ACC112 (cell line): ENCODE results near the gene UBQLN1.

Experiments used
- H2AFZ ChIP-seq: fragments of 200-600 bp; sonication (generic); one replicate; pipeline ENCODE4 v1.6.0; 2017; ENCODE audit warnings: antibody characterized with exemption, low read length; ENCODE audit not compliant: unreplicated experiment
- H3K27ac ChIP-seq: fragments of 200-600 bp; sonication (generic); 2 replicates; pipeline ENCODE4 v1.5.1; 2014; ENCODE audit warnings: low read depth, mild to moderate bottlenecking, antibody characterized with exemption, low read length, moderate library complexity
- H3K27me3 ChIP-seq: fragments of 200-600 bp; sonication (generic); 2 replicates; pipeline ENCODE4 v1.6.1; 2014; ENCODE audit warnings: mild to moderate bottlenecking, antibody characterized with exemption, low read length, moderate library complexity, mixed read lengths; ENCODE audit not compliant: insufficient read depth
- H3K36me3 ChIP-seq: fragments of 200-600 bp; sonication (generic); 2 replicates; pipeline ENCODE4 v1.6.1; 2016; ENCODE audit warnings: mild to moderate bottlenecking, antibody characterized with exemption, low read length, moderate library complexity, mixed read lengths; ENCODE audit not compliant: insufficient read depth
- H3K4me1 ChIP-seq: fragments of 200-600 bp; sonication (generic); one replicate; pipeline ENCODE4 v1.6.1; 2016; ENCODE audit warnings: low read length, mixed read lengths; ENCODE audit not compliant: insufficient read depth, unreplicated experiment, control insufficient read depth
- H3K4me3 ChIP-seq: fragments of 200-600 bp; sonication (generic); 2 replicates; pipeline ENCODE4 v1.5.1; 2014; ENCODE audit warnings: mild to moderate bottlenecking, low read depth, low read length
- H3K79me2 ChIP-seq: fragments of 200-600 bp; sonication (generic); one replicate; pipeline ENCODE4 v1.6.0; 2016; ENCODE audit warnings: low read length; ENCODE audit not compliant: control insufficient read depth, unreplicated experiment, insufficient read depth

UBQLN1 gene

DNA sequence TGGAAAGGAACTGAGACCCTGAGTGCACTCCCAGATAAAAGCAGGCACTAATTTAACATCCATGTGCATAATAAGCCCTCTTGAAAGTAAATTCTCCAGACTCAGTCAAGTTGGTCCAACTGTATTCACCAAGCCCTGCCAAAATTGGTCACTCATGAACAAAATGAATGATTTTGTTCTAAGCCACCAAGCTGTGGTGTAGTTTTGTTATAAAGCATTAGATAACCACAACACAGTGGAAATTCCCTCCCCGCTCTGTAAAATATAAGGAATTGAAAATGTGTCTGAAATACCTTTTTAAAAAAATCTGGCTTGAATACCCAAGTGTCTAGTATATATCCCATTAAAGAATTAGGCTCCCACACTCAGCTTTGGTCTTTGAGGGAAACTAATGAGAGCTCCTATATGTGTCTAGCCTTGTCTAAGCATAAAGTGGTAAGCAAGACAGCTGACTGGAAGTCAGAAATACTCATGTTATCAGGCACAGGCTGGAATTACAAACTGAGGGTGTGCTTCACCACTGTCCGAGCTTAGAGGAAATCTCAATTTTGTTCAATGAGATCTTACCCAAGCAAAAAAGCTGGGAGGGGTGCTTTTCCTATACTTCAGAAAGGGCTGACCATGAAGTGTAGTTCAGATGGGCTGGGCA lies 51.6 kb downstream of the UBQLN1 start:
- H3K27me3 ChIP-seq: no peaks in the 10 kb centered on the region
- H3K4me1 ChIP-seq: no peaks in the 10 kb centered on the region
- H3K36me3 ChIP-seq: peaks cover 43% of the 10 kb centered on the region
- no peak overlapping the region for H2AFZ ChIP-seq
- no peak overlapping the region for H3K4me3 ChIP-seq
- H3K27ac ChIP-seq: no peak overlapping the region
- H3K79me2 ChIP-seq: no peaks in the 10 kb centered on the region

DNA sequence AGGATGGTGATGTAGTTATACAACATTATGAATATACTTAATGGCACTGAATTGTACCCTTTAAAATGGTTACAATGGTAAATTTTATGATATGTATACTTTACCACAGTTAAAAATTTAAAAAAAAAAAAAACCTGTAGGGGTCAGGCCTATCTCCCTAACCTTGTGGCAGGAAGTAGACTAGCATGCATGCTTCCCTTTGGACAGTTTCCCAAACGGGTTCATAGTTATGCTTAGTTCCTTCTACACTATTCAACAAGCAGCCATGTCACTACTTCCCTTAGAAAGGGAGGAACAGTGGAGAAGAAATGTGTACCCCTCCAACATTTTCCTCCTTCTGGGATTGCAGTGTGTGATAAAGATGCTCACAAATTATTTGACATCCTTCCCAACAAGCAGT lies 52.3 kb downstream of the UBQLN1 start:
- Histone ChIP-seq H3K4me3 (no peak overlapping the region), H3K4me1 (no peaks in the 10 kb centered on the region), H3K36me3 (peaks cover 38% of the 10 kb centered on the region), H3K27me3 (no peaks in the 10 kb centered on the region), H2AFZ (no peak overlapping the region), H3K27ac (no peak overlapping the region), H3K79me2 (no peaks in the 10 kb centered on the region)

DNA sequence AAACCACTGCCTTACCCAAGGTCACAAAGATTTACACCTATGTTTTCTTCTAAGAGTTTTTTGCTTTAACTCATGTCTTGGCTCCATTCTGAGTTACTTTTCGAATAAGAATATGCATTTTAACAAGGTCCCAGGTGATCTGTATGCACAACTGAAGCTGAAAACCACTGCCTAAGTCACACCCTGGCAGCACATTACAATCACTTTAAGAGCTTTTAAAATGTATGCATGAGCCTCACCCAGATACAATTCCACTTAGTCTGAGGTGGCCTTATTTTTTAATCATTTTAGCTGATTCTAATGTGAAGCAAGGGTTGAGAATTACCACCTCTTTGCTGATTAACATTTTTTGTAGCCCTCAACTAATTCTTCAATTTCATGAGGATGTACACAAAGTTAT lies 55.3 kb downstream of the UBQLN1 start:
- Histone ChIP-seq H3K4me3 (no peak overlapping the region), H3K79me2 (no peaks in the 10 kb centered on the region), H3K36me3 (peaks cover 23% of the 10 kb centered on the region), H3K27me3 (no peaks in the 10 kb centered on the region), H2AFZ (no peak overlapping the region), H3K27ac (no peak overlapping the region), H3K4me1 (no peaks in the 10 kb centered on the region)

DNA sequence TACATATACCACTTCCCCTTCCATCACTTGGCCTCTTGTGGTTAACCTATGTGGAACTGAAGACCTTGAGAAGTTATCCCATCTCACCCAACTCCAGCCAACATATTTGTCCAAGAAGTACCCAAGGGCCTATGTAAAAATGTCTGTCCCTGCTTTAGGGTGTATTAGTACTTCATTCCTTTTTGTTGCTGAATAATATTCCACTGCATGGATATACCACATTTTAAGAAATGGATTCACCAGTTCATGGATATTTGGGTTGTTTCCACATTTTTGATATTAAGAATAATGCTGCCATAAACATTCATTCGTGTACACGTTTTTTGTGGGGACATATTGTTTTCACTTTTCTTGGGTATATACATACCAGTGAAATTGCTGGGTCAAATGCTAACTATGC lies 56.2 kb downstream of the UBQLN1 start:
- Histone ChIP-seq H3K4me3 (no peak overlapping the region), H3K4me1 (no peaks in the 10 kb centered on the region), H3K79me2 (no peaks in the 10 kb centered on the region), H3K27me3 (no peaks in the 10 kb centered on the region), H3K27ac (no peak overlapping the region), H3K36me3 (peaks cover 15% of the 10 kb centered on the region), H2AFZ (no peak overlapping the region)

DNA sequence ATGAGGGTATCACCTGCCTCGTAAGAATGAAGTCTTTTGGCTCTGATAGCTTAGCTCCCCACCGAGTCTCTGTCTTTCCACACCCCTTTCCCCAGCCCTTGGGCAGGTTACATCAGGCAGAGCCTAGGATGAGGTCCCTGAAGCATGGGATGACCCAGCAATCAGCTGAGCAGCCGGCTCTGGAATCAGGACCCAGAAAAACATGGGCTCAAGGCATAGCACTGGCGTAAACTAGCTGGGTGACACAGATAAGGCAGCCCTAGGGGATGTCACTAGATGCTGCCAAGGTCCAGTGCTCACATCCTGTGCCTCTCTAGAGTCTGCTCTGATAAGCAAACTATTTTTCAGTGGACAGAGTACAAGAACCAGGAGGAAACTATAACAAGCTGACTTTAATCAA lies 58.2 kb downstream of the UBQLN1 start:
- Histone ChIP-seq H3K36me3 (peaks cover 15% of the 10 kb centered on the region), H3K27me3 (no peaks in the 10 kb centered on the region), H3K27ac (no peak overlapping the region)

DNA sequence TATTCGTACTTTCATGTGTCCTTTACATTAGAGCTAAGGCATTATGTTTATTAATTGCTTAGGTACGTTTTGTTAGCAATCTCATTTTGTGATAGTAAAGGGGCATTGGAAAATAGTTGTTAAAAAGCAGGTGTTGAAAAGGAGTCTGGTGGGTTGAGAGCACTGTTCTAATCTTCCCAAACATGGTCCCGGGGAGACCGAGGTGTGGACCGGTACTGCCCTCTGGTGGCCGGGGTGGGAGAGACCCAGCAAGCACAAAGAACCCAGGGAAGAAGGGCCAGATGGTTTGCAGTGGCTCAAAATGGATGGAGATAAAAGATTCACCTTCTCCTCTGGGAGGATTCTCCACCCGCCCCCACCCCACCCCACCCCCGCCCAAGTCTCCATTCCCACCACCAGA lies 58.7 kb downstream of the UBQLN1 start:
- Histone ChIP-seq H3K36me3 (peaks cover 15% of the 10 kb centered on the region), H2AFZ (no peak overlapping the region), H3K79me2 (no peaks in the 10 kb centered on the region), H3K4me1 (no peaks in the 10 kb centered on the region), H3K27ac (no peak overlapping the region), H3K27me3 (no peaks in the 10 kb centered on the region), H3K4me3 (no peak overlapping the region)

More for the DNA sequence above, 58.2 kb downstream of the UBQLN1 start:
- H3K4me1 ChIP-seq: no peaks in the 10 kb centered on the region
- no peak overlapping the region for H2AFZ ChIP-seq
- no peaks in the 10 kb centered on the region for H3K79me2 ChIP-seq
- H3K4me3 ChIP-seq: no peak overlapping the region

DNA sequence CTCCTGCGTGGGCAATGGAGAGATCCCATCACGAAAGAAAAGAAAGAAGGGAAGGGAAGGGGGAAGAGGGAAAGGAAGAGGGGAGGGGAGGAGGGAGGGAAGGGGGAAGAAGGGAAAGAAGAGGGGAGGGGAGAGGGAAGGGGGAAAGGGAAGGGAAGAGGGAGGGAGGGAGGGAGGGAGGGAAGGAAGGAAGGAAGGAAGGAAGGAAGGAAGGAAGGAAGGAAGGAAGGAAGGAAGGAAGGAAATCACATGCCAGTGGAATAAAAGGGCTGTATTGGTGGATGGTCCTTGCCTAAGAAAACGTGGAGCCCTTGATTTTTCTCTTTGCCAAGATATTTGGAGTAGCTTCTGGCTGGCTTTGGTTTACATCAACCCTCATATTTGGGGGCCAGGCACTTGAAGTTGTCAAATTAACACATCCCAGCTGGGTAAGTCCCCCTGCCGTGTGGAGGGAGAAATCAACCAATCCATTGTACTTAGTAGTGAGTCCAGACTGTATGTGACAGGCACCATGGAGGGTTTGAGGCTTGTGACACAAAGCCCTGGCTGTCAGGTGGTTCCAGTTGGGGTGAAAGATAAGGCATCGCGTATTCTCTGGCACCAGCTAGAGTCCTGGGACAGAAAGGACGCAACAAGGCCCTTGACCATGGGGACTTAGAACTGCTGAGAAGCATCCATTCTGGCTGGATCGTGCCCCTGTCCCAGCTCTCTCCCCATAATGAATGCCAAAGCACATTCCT lies 61.1 kb downstream of the UBQLN1 start:
- Histone ChIP-seq H3K27ac (no peak overlapping the region), H3K36me3 (peaks cover 5% of the 10 kb centered on the region), H3K4me1 (no peaks in the 10 kb centered on the region)

DNA sequence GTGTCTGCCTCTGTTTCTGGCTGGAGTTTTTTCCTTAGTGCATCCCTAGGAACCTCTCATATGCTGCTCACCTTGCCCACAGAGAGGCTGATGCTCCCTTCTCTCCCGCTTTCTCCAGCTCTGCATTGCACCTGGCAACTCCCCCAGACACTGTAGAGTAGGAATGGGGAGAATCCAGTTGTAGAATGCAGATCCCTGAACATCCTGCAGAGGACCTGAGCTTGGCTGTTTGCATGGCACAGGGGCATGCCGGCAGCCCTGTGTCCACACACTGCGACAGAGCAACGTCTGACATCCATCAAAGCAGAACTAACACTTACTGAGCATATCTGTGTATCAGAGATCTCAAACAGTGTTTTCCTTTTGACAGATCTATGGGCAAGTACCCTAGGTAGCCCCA lies 65.0 kb downstream of the UBQLN1 start:
- Histone ChIP-seq H3K4me1 (no peaks in the 10 kb centered on the region), H3K27ac (no peak overlapping the region), H2AFZ (no peak overlapping the region), H3K27me3 (no peaks in the 10 kb centered on the region), H3K36me3 (no peaks in the 10 kb centered on the region), H3K79me2 (no peaks in the 10 kb centered on the region), H3K4me3 (no peak overlapping the region)

More for the DNA sequence above, 61.1 kb downstream of the UBQLN1 start:
- H3K27me3 ChIP-seq: no peaks in the 10 kb centered on the region
- no peak overlapping the region for H2AFZ ChIP-seq
- no peaks in the 10 kb centered on the region for H3K79me2 ChIP-seq
- H3K4me3 ChIP-seq: no peak overlapping the region

DNA sequence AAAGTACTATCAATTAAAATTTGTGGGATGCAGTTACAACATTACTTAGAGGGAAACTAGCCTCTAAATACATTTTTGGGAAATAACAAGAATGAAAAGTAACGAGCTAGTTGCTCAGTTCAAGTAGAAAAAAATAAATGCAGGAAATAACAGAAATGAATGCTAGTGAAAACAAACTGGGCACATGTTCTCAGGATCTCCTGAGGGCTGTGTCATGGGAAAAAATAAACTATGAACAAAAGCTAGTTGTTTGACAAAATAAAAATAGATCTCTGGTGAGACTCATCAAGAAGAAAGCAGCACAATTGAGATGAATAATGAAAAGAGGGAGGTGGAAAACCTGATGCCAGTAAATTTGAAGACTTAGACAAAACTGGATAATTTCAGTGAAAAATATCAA lies 68.5 kb downstream of the UBQLN1 start:
- Histone ChIP-seq H3K79me2 (no peaks in the 10 kb centered on the region), H3K27ac (no peak overlapping the region), H3K27me3 (no peaks in the 10 kb centered on the region), H3K36me3 (no peaks in the 10 kb centered on the region), H3K4me3 (no peak overlapping the region), H3K4me1 (no peaks in the 10 kb centered on the region), H2AFZ (no peak overlapping the region)

DNA sequence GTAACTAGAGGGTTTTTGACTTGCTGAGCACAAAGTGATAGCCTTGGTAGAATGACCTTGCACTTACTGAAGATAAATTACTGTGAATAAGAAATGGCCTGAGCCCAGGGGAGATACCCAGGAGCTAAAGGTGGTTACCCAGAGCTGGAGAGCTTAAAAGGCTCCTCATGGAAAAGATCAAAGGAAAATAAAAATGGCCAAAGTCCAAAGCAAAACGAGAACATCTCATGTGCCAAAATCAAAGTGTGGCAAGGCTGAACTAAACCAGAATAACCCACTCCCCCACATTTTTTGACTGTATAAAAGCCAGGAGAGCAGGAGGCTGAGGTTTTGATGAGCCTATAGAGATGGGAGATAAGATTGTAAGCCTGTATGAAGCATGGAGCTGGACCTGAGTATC lies 70.4 kb downstream of the UBQLN1 start:
- Histone ChIP-seq H3K27me3 (no peaks in the 10 kb centered on the region), H3K27ac (no peak overlapping the region), H3K4me1 (no peaks in the 10 kb centered on the region), H3K36me3 (no peaks in the 10 kb centered on the region), H3K4me3 (no peak overlapping the region), H3K79me2 (no peaks in the 10 kb centered on the region), H2AFZ (no peak overlapping the region)

DNA sequence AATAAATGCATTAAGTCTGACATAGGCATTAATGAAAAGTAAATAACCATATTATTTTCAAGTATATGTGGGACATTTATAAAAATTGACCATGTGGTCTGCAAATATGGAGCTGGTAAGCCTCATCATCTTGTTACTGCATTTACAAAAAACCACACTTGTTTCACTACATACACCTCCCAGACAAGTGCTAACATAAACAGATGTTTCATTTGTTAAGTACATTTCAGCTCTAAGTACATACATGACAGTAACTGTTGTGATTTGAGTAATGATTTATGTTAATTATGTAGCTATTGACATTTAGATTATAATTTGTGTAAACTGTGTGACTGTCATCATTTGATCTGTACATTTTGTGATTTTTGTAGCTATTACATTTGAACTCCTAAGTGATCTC lies 70.9 kb downstream of the UBQLN1 start:
- Histone ChIP-seq H3K27ac (no peak overlapping the region), H3K79me2 (no peaks in the 10 kb centered on the region), H3K36me3 (no peaks in the 10 kb centered on the region), H3K27me3 (no peaks in the 10 kb centered on the region), H3K4me3 (no peak overlapping the region), H3K4me1 (no peaks in the 10 kb centered on the region), H2AFZ (no peak overlapping the region)
